Right lobe of liver (tissue), 6 donors: Measurements from ENCODE around the gene VPS37D. TPM values are rescaled to one million over a fixed set of nuclear protein-coding genes. Genes with fewer than 3 reads are reported as not detected.
A peak's percentile ranks its signal among the peaks of the same experiment; 100 is the strongest.

Experiments
- ATAC-seq, 4 donors: fragments of 200-7000 bp; cut with Tn5 transposase; one replicate each; pipeline ENCODE4 v1.9.1; 2020; ENCODE audit warnings: mild to moderate bottlenecking in 4 of 4, moderate library complexity in 4 of 4
- DNase-seq, 3 donors: peaks; one replicate each; pipeline ENCODE4 v3.0.0-alpha.2; 2020
- H3K27ac ChIP-seq, 3 donors: fragments of 200-600 bp; one replicate each; pipeline ENCODE4 v1.8.0; 2022
- H3K27me3 ChIP-seq, 2 donors: fragments of 200-600 bp; one replicate each; pipeline ENCODE4 v1.8.0; 2022
- H3K36me3 ChIP-seq, 4 donors: fragments of 200-600 bp; sonication (generic) in 1 of 4; one replicate each; pipeline versions ENCODE4 v1.5.1 to v1.8.0; 2017 to 2022; ENCODE audit warnings: control low read depth in 1 of 4
- H3K4me1 ChIP-seq, 4 donors: fragments of 200-600 bp; sonication (generic) in 1 of 4; one replicate each; pipeline versions ENCODE4 v1.5.1 to v1.8.0; 2017 to 2022; ENCODE audit warnings: control low read depth in 1 of 4
- H3K4me3 ChIP-seq, 3 donors: fragments of 200-600 bp; one replicate each; pipeline ENCODE4 v1.8.0; 2022
- H3K9me3 ChIP-seq, 4 donors: fragments of 200-600 bp; sonication (generic) in 1 of 4; one replicate each; pipeline versions ENCODE4 v1.5.1 to v1.8.0; 2017 to 2022; ENCODE audit warnings: control low read depth in 1 of 4
- POLR2A ChIP-seq: fragments of 450-650 bp; IDR thresholded peaks from one replicate; pipeline ENCODE4 v1.6.1; 2017; ENCODE audit warnings: antibody characterized with exemption, mild to moderate bottlenecking
- WGBS: methylation state at CpG from one replicate; pipeline ENCODE4 v1.1.6; 2018; ENCODE audit warnings: low coverage, low lambda C conversion rate; ENCODE audit not compliant: insufficient coverage; ENCODE audit errors: missing lambda C conversion rate; 5-methylcytosine and 5-hydroxymethylcytosine counted together
- intact Hi-C, 2 donors: fragments of 100-400 bp; cut with DNase I; formaldehyde crosslinking; loops; one replicate each; pipeline versions ENCODE4 v1.11.2 to v1.14.1; 2022
- total RNA-seq, 6 experiments: library from RNA; depleted of rRNA in 2 of 6; stranded (reverse); fragments of >200 nt in 2 of 6; fragmentation: NEBNext Ultra II Directional in 3 of 6; extraction: Animal tissue kit (Norgen Biotek cat#: 25700) in 3 of 6; gene quantifications; one replicate each; pipeline versions ENCODE4 v1.1.0 to v1.2.4, GENCODE V29; 2016 to 2023
- TF ChIP-seq, protein P1 (sequence below), 4 donors: fragments of 200-600 bp in 3 of 4; fragments of 450-650 bp in 1 of 4; IDR thresholded peaks; one replicate each; pipeline versions ENCODE4 v1.5.1 to v1.8.0; 2016 to 2022; ENCODE audit warnings: antibody characterized with exemption in 4 of 4, mild to moderate bottlenecking in 2 of 4
- donor health status: DM: no; HTN: yes; CAD: no.
- donor health status: DM: no; HTN: no; CAD: no.
- donor health status: DM: no; HTN: no; CAD: no.
- donor health status: DM: no; HTN: yes; CAD: no.
- donor health status: DM: no; HTN: yes; CAD: no.

Gene VPS37D
- total RNA-seq, 6 experiments from 2014 or later, result 1.2 to 3.0 (median 2.2) TPM

- Histone ChIP-seq H3K4me1 (no peaks in the 10 kb centered on the region), H3K4me3 (no peak overlapping the region), H3K27ac (no peak overlapping the region), H3K9me3 (no peaks in the 10 kb centered on the region), H3K27me3 (no peaks in the 10 kb centered on the region), H3K36me3 (peaks cover 0 to 9% (median 3%) of the 10 kb centered on the region in 4 donors)
- intact Hi-C loops, result no loop called here
- ATAC-seq (peak; percentile 62 to 78 (median 68)), DNase-seq (peak in 1 of 3 donors; percentile 51)
- 100% methylated on average over 3 of the region's 13 CpGs for WGBS
- TF ChIP-seq POLR2A, result no peak
- TF ChIP-seq, protein P1, sequence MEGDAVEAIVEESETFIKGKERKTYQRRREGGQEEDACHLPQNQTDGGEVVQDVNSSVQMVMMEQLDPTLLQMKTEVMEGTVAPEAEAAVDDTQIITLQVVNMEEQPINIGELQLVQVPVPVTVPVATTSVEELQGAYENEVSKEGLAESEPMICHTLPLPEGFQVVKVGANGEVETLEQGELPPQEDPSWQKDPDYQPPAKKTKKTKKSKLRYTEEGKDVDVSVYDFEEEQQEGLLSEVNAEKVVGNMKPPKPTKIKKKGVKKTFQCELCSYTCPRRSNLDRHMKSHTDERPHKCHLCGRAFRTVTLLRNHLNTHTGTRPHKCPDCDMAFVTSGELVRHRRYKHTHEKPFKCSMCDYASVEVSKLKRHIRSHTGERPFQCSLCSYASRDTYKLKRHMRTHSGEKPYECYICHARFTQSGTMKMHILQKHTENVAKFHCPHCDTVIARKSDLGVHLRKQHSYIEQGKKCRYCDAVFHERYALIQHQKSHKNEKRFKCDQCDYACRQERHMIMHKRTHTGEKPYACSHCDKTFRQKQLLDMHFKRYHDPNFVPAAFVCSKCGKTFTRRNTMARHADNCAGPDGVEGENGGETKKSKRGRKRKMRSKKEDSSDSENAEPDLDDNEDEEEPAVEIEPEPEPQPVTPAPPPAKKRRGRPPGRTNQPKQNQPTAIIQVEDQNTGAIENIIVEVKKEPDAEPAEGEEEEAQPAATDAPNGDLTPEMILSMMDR (IDR thresholded peaks at IDR 0.05), result peak; percentile 37 to 59 (median 58)
Observed at GRCh38 chr7:73701357-73701995, 33.8 kb downstream of the VPS37D start.

- Histone ChIP-seq H3K36me3 (peaks cover 0 to 3% (median under 1%) of the 10 kb centered on the region in 4 donors), H3K27me3 (no peaks in the 10 kb centered on the region), H3K4me3 (no peak overlapping the region), H3K9me3 (no peaks in the 10 kb centered on the region), H3K4me1 (no peaks in the 10 kb centered on the region), H3K27ac (no peak overlapping the region)
- intact Hi-C loops, result no loop called here
- DNase-seq (no peak), ATAC-seq (no peak)
- TF ChIP-seq POLR2A, result no peak
- TF ChIP-seq, protein P1 (IDR thresholded peaks at IDR 0.05), result no peak
- 87% methylated on average over 3 of the region's 8 CpGs for WGBS
Observed at GRCh38 chr7:73702226-73702625, 34.6 kb downstream of the VPS37D start.

- no peak for ATAC-seq
- intact Hi-C loops, result no loop called here
- DNase-seq, result no peak
- TF ChIP-seq, protein P1 (IDR thresholded peaks at IDR 0.05), result no peak
- no peak for TF ChIP-seq POLR2A
- no peaks in the 10 kb centered on the region for H3K27me3 ChIP-seq
- no peak overlapping the region for H3K4me3 ChIP-seq
- no peaks in the 10 kb centered on the region for H3K9me3 ChIP-seq
- H3K27ac ChIP-seq, result no peak overlapping the region
- H3K36me3 ChIP-seq, result no peaks in the 10 kb centered on the region
- WGBS, result no CpG with 5 or more reads among the region's 18 CpGs
- H3K4me1 ChIP-seq, result no peaks in the 10 kb centered on the region
Observed at GRCh38 chr7:73702665-73703064, 35.0 kb downstream of the VPS37D start.

DNA sequence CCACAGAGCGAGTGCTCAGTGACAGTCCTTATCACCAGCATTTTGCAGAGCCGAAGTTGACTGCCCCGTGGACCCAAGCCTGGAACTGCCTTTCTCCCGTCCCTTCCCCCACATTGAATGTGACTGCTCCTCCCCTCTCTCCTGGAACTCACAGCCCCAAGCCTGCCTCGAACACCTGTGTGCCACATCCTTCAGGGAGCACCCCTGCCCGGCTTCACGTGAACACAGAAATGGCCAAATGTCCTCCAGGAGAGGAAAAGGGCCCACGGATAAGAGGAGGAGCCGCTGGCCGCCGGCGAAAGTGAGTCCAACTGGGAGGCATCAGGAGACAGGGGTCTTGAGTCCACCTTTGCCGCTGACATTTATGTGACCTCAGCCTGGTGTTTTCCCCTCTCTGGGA, 35.6 kb downstream of the VPS37D start:
- Histone ChIP-seq H3K27me3 (no peaks in the 10 kb centered on the region), H3K9me3 (no peaks in the 10 kb centered on the region), H3K4me1 (no peaks in the 10 kb centered on the region), H3K27ac (no peak overlapping the region), H3K4me3 (no peak overlapping the region), H3K36me3 (no peaks in the 10 kb centered on the region)
- WGBS, result 69% methylated on average over 5 of the region's 13 CpGs
- intact Hi-C loops, result no loop called here
- no peak for TF ChIP-seq POLR2A
- ATAC-seq (no peak), DNase-seq (no peak)

DNA sequence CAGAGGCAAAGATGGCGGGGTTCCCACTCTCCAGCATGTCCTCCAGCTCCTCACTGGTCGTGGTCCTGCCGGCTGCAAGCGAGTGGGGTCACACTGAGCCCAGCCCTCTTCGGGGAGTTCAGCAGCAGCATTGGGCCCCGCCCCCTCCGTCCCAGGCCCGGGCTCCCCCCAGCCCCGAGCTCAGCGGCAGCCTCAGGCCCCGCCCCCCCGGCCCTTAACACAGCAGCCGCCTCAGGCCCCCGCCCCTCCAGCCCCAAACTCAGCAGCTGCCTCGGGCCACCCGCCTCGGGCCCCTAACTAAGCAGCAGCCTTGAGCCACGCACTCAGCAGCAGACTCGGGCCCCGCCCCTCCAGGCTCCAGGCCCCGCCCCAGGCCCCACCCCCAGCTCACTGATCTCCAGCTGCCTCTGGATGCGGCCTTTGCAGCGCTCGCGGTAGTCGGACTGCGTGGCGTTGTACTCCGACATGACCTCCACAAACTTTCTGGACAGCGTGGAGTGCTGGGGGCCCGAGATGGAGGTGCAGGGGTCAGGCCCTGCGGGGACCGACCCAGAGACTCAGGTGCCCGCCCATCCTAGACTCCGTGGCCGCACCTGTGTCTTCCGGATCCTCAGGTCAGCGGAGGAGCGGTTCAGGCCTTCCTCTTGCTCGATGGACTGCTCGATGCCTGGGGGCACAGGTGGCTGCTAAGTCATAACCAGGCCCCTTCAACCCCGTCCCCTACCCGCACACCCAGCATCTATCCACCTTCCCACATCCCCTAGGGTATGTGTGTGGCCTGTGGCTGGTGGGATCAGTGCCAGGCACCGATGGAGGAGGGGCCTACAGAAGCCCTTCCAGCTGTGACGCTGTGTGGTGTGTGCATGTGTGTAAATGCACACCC, 36.4 kb downstream of the VPS37D start:
- Histone ChIP-seq H3K9me3 (no peaks in the 10 kb centered on the region), H3K4me3 (no peak overlapping the region), H3K27me3 (no peaks in the 10 kb centered on the region), H3K27ac (no peak overlapping the region), H3K36me3 (no peaks in the 10 kb centered on the region), H3K4me1 (no peaks in the 10 kb centered on the region)
- DNase-seq (no peak), ATAC-seq (peak; percentile 23 to 65 (median 38))
- WGBS, result no CpG with 5 or more reads among the region's 45 CpGs
- intact Hi-C loops, result no loop called here
- TF ChIP-seq, protein P1 (IDR thresholded peaks at IDR 0.05), result no peak
- TF ChIP-seq POLR2A, result no peak
